Testis (tissue), 2 donors: ENCODE results near the gene MAGEL2.

ENCODE experiments used
- POLR2A ChIP-seq: fragments of 450-650 bp; IDR thresholded peaks from one replicate; pipeline ENCODE4 v1.6.1; 2017; ENCODE audit warnings: antibody characterized with exemption, mild to moderate bottlenecking, moderate library complexity
- TF ChIP-seq, protein P1 (sequence below), 3 experiments: fragments of 450-650 bp in 2 of 3; fragments of 200-600 bp in 1 of 3; sonication (generic) in 1 of 3; IDR thresholded peaks; one replicate each; pipeline ENCODE4 v1.5.1; 2016 to 2019; ENCODE audit warnings: antibody characterized with exemption in 3 of 3, mild to moderate bottlenecking in 2 of 3, moderate library complexity in 1 of 3

DNA sequence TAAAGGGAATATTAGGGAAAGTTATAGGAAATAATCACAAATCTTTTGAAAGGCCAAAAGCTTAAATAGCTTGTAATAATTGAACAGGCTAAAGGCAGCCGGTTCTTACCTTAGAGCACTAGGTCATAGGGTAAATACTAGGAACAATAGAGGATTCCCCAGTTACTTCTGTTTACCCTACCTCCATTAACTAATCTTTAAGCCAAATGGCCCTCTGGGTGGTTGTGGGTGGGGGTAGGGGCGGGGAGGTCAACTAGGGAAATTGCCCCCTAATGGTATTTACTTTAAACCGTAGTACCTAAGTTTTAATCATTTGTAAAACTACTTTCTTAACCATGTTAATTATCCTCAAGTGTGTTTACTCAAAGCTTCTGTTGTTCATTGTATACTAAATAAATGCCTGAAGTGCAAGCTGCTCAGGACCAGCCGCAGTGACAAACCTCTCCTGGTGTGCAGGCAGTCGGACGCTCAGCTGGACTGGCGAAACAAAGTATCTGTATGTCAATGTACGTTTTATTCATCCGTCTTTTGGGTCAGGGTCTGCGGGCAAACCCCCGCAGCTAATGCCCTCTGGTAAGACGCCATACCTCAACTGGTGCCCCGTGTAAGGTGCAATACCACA, 18.9 kb downstream of the MAGEL2 start:
- TF ChIP-seq, protein P1, sequence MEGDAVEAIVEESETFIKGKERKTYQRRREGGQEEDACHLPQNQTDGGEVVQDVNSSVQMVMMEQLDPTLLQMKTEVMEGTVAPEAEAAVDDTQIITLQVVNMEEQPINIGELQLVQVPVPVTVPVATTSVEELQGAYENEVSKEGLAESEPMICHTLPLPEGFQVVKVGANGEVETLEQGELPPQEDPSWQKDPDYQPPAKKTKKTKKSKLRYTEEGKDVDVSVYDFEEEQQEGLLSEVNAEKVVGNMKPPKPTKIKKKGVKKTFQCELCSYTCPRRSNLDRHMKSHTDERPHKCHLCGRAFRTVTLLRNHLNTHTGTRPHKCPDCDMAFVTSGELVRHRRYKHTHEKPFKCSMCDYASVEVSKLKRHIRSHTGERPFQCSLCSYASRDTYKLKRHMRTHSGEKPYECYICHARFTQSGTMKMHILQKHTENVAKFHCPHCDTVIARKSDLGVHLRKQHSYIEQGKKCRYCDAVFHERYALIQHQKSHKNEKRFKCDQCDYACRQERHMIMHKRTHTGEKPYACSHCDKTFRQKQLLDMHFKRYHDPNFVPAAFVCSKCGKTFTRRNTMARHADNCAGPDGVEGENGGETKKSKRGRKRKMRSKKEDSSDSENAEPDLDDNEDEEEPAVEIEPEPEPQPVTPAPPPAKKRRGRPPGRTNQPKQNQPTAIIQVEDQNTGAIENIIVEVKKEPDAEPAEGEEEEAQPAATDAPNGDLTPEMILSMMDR (IDR thresholded peaks at IDR 0.05): no peak
- TF ChIP-seq POLR2A: no peak
